Stimulated activated CD8-positive, alpha-beta memory T cell treated with anti-CD3 and anti-CD28 coated beads, Interleukin-2, amount 100 ng/mL, for 1 hour (primary cell): ENCODE results near the gene CAMK1D.

ENCODE experiments used
- DNase-seq, 2 donors: peaks; one replicate each; pipeline ENCODE4 v3.0.0-alpha.2; 2020; ENCODE audit warnings: low read depth in 2 of 2

Gene CAMK1D

GRCh38 chr10:12594448-12594944 is 245.1 kb downstream of the CAMK1D start:
- DNase-seq, result no peak

GRCh38 chr10:12595936-12596576 is 246.7 kb downstream of the CAMK1D start:
- no peak for DNase-seq

- DNase-seq, result no peak
These were observed 247.8 kb downstream of the CAMK1D start for GRCh38 chr10:12597176-12597575.

- no peak for DNase-seq
These were observed 248.7 kb downstream of the CAMK1D start for GRCh38 chr10:12597788-12598765.

- no peak for DNase-seq
These were observed 251.3 kb downstream of the CAMK1D start for GRCh38 chr10:12600652-12601051.

- DNase-seq, result no peak
These were observed 253.2 kb downstream of the CAMK1D start for GRCh38 chr10:12602521-12602920.

GRCh38 chr10:12603766-12604470 is 254.6 kb downstream of the CAMK1D start:
- DNase-seq, result no peak

- DNase-seq, result peak in 1 of 2 donors; percentile 10
These were observed 256.4 kb downstream of the CAMK1D start for GRCh38 chr10:12605580-12606405.

GRCh38 chr10:12606461-12606860 is 257.1 kb downstream of the CAMK1D start:
- no peak for DNase-seq

- no peak for DNase-seq
These were observed 259.4 kb downstream of the CAMK1D start for GRCh38 chr10:12608761-12609160.

GRCh38 chr10:12609435-12609834 is 260.1 kb downstream of the CAMK1D start:
- DNase-seq, result no peak

GRCh38 chr10:12613136-12613535 is 263.8 kb downstream of the CAMK1D start:
- DNase-seq, result no peak

GRCh38 chr10:12614177-12614995 is 265.0 kb downstream of the CAMK1D start:
- no peak for DNase-seq

GRCh38 chr10:12615296-12616220 is 266.2 kb downstream of the CAMK1D start:
- DNase-seq, result no peak

GRCh38 chr10:12617191-12618175 is 268.1 kb downstream of the CAMK1D start:
- DNase-seq, result no peak

- no peak for DNase-seq
These were observed 272.7 kb downstream of the CAMK1D start for GRCh38 chr10:12622016-12622415.

- DNase-seq, result no peak
These were observed 273.3 kb downstream of the CAMK1D start for GRCh38 chr10:12622691-12623090.
